Natural killer cell (primary cell): ENCODE results near the gene PKP4. TPM values are rescaled to one million over a fixed set of nuclear protein-coding genes. Genes with fewer than 3 reads are reported as not detected.

Experiments used
- ATAC-seq, 3 donors: fragments of 150-1000 bp in 2 of 3; fragments of 200-7000 bp in 1 of 3; cut with Tn5 transposase; 1 replicate in 1 of 3; 2 replicates in 2 of 3; pipeline ENCODE4 v1.10.0; 2021; ENCODE audit warnings: mild to moderate bottlenecking in 2 of 3, moderate library complexity in 2 of 3
- DNase-seq, 2 donors: peaks; one replicate each; pipeline versions ENCODE4 v3.0.0 to v3.0.0-alpha.2; 2013 to 2021; ENCODE audit warnings: mixed read lengths in 1 of 2
- H3K27ac ChIP-seq: one replicate; pipeline ENCODE4 v1.5.1; 2013; ENCODE audit warnings: mild to moderate bottlenecking, low read length
- H3K27me3 ChIP-seq: one replicate; pipeline ENCODE4 v1.6.1; 2013; ENCODE audit warnings: low read length; ENCODE audit not compliant: control insufficient read depth, insufficient read depth
- H3K36me3 ChIP-seq: one replicate; pipeline ENCODE4 v1.6.1; 2013; ENCODE audit warnings: low read length; ENCODE audit not compliant: control insufficient read depth, insufficient read depth
- H3K4me1 ChIP-seq: one replicate; pipeline ENCODE4 v1.6.1; 2013; ENCODE audit warnings: low read length; ENCODE audit not compliant: control insufficient read depth, insufficient read depth
- H3K4me3 ChIP-seq: one replicate; pipeline ENCODE4 v1.5.1; 2013; ENCODE audit warnings: low read length
- H3K9me3 ChIP-seq: one replicate; pipeline ENCODE4 v1.6.1; 2013; ENCODE audit warnings: low read length; ENCODE audit not compliant: control insufficient read depth, insufficient read depth
- H3K27ac Mint-ChIP-seq, 2 donors: one replicate each; pipeline ENCODE4 v1.8.0; 2022; ENCODE audit warnings: mild to moderate bottlenecking in 2 of 2, mixed read lengths in 2 of 2, moderate library complexity in 1 of 2
- H3K27me3 Mint-ChIP-seq, 2 donors: one replicate each; pipeline ENCODE4 v1.8.0; 2022; ENCODE audit warnings: low read depth in 2 of 2, mixed read lengths in 2 of 2
- H3K36me3 Mint-ChIP-seq: one replicate; pipeline ENCODE4 v1.8.0; 2022; ENCODE audit warnings: mixed read lengths
- H3K4me1 Mint-ChIP-seq, 2 donors: one replicate each; pipeline ENCODE4 v1.8.0; 2022; ENCODE audit warnings: mixed read lengths in 2 of 2
- H3K4me3 Mint-ChIP-seq: one replicate; pipeline ENCODE4 v1.8.0; 2022; ENCODE audit warnings: mild to moderate bottlenecking, moderate library complexity, mixed read lengths
- H3K9me3 Mint-ChIP-seq, 2 donors: one replicate each; pipeline ENCODE4 v1.8.0; 2022; ENCODE audit warnings: mixed read lengths in 2 of 2
- CTCF ChIP-seq: fragments of 200-600 bp; IDR thresholded peaks from one replicate; pipeline ENCODE4 v1.8.0; 2022; ENCODE audit warnings: antibody characterized with exemption
- WGBS: methylation state at CpG from one replicate; pipeline ENCODE4 v1.1.7; 2013; ENCODE audit warnings: missing lambda C conversion rate; ENCODE audit not compliant: insufficient coverage; 5-methylcytosine and 5-hydroxymethylcytosine counted together
- intact Hi-C: fragments of 100-400 bp; cut with micrococcal nuclease; formaldehyde crosslinking; loops from one replicate; pipeline ENCODE4 v1.14.2; 2022
- total RNA-seq, 4 donors: library from RNA; stranded (reverse); fragments of 120-200 nt in 1 of 4; gene quantifications; one replicate each; pipeline versions ENCODE4 v1.2.3 to v1.2.4, GENCODE V29; 2013 to 2022

The PKP4 gene
- total RNA-seq, 3 donors from 2014 or later (not counting 1 experiment from before 2014, with no cell fraction given): 5.9 to 8.4 (median 7.2) TPM

GRCh38 chr2:158685646-158686045 is 228.9 kb downstream of the PKP4 start:
- ATAC-seq (no peak), DNase-seq (no peak)
- Histone ChIP-seq H3K9me3 (no peaks in the 10 kb centered on the region), H3K27ac (no peak overlapping the region), H3K4me1 (no peaks in the 10 kb centered on the region), H3K4me3 (no peak overlapping the region), H3K36me3 (no peaks in the 10 kb centered on the region), H3K27me3 (no peaks in the 10 kb centered on the region)
- TF ChIP-seq CTCF: no peak
- intact Hi-C loops: no loop called here
- H3K27ac Mint-ChIP-seq: no peak overlapping the region
- no peaks in the 10 kb centered on the region for H3K36me3 Mint-ChIP-seq
- H3K4me1 Mint-ChIP-seq: no peaks in the 10 kb centered on the region
- 57% methylated on average over 3 of the region's 3 CpGs for WGBS
- no peak overlapping the region for H3K4me3 Mint-ChIP-seq
- no peaks in the 10 kb centered on the region for H3K9me3 Mint-ChIP-seq
- peaks cover 6 to 8% of the 10 kb centered on the region in 2 donors for H3K27me3 Mint-ChIP-seq

GRCh38 chr2:158686210-158686691 is 229.5 kb downstream of the PKP4 start:
- H3K4me3 Mint-ChIP-seq: no peak overlapping the region
- H3K36me3 Mint-ChIP-seq: no peaks in the 10 kb centered on the region
- H3K4me3 ChIP-seq: no peak overlapping the region
- intact Hi-C loops: no loop called here
- no peaks in the 10 kb centered on the region for H3K4me1 ChIP-seq
- ATAC-seq (no peak), DNase-seq (no peak)
- TF ChIP-seq CTCF: no peak
- peaks cover 6 to 8% of the 10 kb centered on the region in 2 donors for H3K27me3 Mint-ChIP-seq
- WGBS: 83% methylated on average over 10 of the region's 11 CpGs
- H3K36me3 ChIP-seq: no peaks in the 10 kb centered on the region
- no peaks in the 10 kb centered on the region for H3K4me1 Mint-ChIP-seq
- H3K9me3 Mint-ChIP-seq: no peaks in the 10 kb centered on the region
- H3K27ac ChIP-seq: no peak overlapping the region
- no peaks in the 10 kb centered on the region for H3K9me3 ChIP-seq
- no peak overlapping the region for H3K27ac Mint-ChIP-seq
- H3K27me3 ChIP-seq: no peaks in the 10 kb centered on the region

- Histone ChIP-seq H3K4me3 (no peak overlapping the region), H3K36me3 (no peaks in the 10 kb centered on the region), H3K9me3 (no peaks in the 10 kb centered on the region), H3K4me1 (no peaks in the 10 kb centered on the region), H3K27me3 (no peaks in the 10 kb centered on the region), H3K27ac (no peak overlapping the region)
- H3K4me1 Mint-ChIP-seq: no peaks in the 10 kb centered on the region
- intact Hi-C loops: no loop called here
- H3K36me3 Mint-ChIP-seq: no peaks in the 10 kb centered on the region
- no peaks in the 10 kb centered on the region for H3K9me3 Mint-ChIP-seq
- no peak for DNase-seq
- 92% methylated on average over 2 of the region's 3 CpGs for WGBS
- TF ChIP-seq CTCF: no peak
- no peak overlapping the region for H3K4me3 Mint-ChIP-seq
- ATAC-seq: no peak
- peaks cover 6 to 8% of the 10 kb centered on the region in 2 donors for H3K27me3 Mint-ChIP-seq
- H3K27ac Mint-ChIP-seq: no peak overlapping the region
Measured at GRCh38 chr2:158687315-158687714, 230.6 kb downstream of the PKP4 start.

- TF ChIP-seq CTCF: no peak
- no peaks in the 10 kb centered on the region for H3K4me1 Mint-ChIP-seq
- intact Hi-C loops: no loop called here
- H3K9me3 ChIP-seq: no peaks in the 10 kb centered on the region
- no peak for DNase-seq
- H3K27ac Mint-ChIP-seq: no peak overlapping the region
- peaks cover 6 to 8% of the 10 kb centered on the region in 2 donors for H3K27me3 Mint-ChIP-seq
- H3K36me3 Mint-ChIP-seq: no peaks in the 10 kb centered on the region
- no peaks in the 10 kb centered on the region for H3K27me3 ChIP-seq
- no peaks in the 10 kb centered on the region for H3K9me3 Mint-ChIP-seq
- no peaks in the 10 kb centered on the region for H3K4me1 ChIP-seq
- H3K4me3 ChIP-seq: no peak overlapping the region
- H3K27ac ChIP-seq: no peak overlapping the region
- 87% methylated on average over 4 of the region's 4 CpGs for WGBS
- no peaks in the 10 kb centered on the region for H3K36me3 ChIP-seq
- no peak for ATAC-seq
- no peak overlapping the region for H3K4me3 Mint-ChIP-seq
Measured at GRCh38 chr2:158688721-158689120, 232.0 kb downstream of the PKP4 start.
